ENCODE measurements around the gene EPHB4.

The EPHB4 gene

DNA sequence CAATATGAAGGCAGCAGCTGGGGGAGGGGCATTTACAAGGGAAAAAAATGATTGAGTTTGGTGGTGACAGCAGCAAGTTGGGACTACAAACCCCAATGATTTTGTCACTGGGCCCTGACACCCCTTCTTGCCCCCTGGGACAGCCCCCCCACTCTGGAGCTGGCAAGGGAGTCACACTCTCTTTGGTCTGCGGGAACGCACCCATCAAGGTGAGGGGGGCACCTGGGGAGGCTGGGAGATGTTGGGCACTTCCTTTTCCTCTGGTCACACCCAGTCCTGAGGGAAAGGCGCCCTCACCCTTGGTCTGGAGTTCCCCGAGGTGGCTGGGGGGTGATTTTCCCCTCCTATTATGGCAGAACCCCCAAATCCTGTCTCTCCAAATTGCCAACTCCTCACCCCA, 24.4 kb downstream of the EPHB4 start:
- no peak for DNase-seq (ENCODE audit: low read depth, low spot score)
- TF ChIP-seq, protein P1, sequence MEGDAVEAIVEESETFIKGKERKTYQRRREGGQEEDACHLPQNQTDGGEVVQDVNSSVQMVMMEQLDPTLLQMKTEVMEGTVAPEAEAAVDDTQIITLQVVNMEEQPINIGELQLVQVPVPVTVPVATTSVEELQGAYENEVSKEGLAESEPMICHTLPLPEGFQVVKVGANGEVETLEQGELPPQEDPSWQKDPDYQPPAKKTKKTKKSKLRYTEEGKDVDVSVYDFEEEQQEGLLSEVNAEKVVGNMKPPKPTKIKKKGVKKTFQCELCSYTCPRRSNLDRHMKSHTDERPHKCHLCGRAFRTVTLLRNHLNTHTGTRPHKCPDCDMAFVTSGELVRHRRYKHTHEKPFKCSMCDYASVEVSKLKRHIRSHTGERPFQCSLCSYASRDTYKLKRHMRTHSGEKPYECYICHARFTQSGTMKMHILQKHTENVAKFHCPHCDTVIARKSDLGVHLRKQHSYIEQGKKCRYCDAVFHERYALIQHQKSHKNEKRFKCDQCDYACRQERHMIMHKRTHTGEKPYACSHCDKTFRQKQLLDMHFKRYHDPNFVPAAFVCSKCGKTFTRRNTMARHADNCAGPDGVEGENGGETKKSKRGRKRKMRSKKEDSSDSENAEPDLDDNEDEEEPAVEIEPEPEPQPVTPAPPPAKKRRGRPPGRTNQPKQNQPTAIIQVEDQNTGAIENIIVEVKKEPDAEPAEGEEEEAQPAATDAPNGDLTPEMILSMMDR (IDR thresholded peaks at IDR 0.05; ENCODE audit: insufficient read depth, low read length, missing control alignments): no peak
- CTCF ChIA-PET: interaction anchor here (2.7 to 6.0 kb wide), 3 partner anchors 25 to 98 kb away, joined by 10 to 61 read pairs (median 13); partner anchors contain the start of genes EPHB4, POP7 and SLC12A9
- no peak overlapping the region for H3K4me3 ChIP-seq (ENCODE audit: low read depth, low read length)
- POLR2A ChIA-PET: interaction anchor here (1.0 to 1.9 kb wide), 4 partner anchors 24 to 97 kb away, joined by 3 to 7 read pairs (median 4); partner anchors contain the start of genes EPHB4 and POP7

DNA sequence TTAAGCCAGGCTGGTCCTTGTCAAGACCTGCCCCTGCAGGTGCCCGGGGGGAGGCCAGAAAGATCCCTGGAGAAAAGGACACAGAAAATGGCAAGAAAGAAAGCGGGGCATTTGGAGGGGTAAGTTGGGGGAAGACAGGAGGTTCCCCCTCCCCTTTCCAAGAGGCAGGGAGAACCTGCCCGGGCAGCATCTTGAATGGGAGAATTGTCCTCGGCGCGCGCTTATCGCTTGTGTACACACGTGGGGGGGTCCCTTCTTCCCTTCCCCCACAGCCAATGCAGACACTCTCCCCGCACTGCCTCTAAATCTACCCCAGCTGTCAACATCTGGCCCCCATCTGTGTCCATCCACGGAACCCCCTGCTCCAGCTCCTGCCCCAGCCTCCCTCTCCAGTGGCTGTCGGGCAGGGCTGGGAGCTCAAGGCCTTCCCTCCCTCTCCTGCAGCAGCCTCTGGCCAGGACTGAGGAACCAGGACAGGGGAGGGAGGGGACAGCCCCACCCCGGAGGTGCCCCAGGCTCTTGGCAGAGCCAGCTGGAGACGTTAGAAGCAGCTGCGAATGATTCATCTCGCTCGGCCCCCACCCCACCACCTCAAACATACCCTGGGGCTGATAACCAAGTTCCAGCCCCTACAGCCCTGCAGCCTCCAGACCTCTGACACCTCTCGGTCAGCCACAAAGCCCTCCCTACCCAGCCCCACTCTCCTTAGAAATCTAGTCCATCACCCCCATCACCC, 25.3 kb downstream of the EPHB4 start:
- CTCF ChIA-PET: interaction anchor here (0.8 to 6.0 kb wide), 6 partner anchors 12 to 97 kb away, joined by 3 to 61 read pairs (median 8); partner anchors contain the start of genes POP7 and SLC12A9
- TF ChIP-seq, protein P1 (IDR thresholded peaks at IDR 0.05; ENCODE audit: insufficient read depth, low read length, missing control alignments): no peak
- POLR2A ChIA-PET: interaction anchor here (0.9 to 1.9 kb wide), 5 partner anchors 15 to 96 kb away, joined by 3 to 4 read pairs (median 3); partner anchors contain the start of genes EPHB4 and POP7
- no peak overlapping the region for H3K4me3 ChIP-seq (ENCODE audit: low read depth, low read length)
- DNase-seq (ENCODE audit: low read depth, low spot score): peak; percentile 28

DNA sequence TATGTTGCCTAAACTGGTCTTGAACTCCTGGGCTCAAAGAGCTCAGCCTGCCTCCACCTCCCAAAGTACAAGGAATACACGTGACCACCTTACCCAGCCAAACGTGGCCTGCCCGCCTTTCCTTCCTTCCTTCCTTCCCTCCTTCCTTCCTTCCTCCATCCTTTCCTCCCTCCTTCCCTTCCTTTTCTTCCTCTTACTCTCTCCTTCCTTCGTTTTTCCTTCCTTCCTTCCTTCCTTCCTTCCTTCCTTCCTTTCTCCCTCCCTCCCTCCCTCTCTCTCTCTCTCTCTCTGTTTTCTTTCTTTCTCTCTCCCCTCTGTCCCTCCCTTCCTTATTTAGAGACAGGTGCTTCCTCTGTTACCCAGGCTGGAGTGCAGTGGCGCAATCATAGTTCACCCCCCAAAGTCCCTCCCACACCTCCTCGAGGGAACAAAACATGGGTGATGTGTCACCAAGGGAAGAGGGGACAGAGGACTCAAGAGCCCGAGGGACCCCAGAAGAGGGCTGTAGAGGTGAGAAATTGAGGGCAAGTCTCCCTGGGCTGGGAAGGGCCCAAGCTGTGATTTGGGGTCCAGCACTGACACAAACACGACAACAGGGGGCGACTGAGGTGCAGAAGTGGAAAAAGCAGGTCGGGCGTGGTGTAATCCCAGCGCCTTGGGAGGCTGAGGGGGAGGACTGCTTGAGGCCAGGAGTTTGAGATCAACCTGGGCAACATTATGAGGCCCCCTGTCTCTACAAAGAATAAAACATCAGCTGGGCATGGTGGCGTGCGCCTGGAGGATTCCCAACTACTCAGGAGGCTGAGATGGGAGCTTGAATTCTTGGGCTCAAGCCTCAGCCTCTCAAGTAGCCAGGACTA, 28.1 kb downstream of the EPHB4 start:
- TF ChIP-seq, protein P1 (IDR thresholded peaks at IDR 0.05; ENCODE audit: insufficient read depth, low read length, missing control alignments): peak; percentile 83
- CTCF ChIA-PET: interaction anchor here (0.6 to 6.0 kb wide), 22 partner anchors 10 to 107 kb away, joined by 3 to 61 read pairs (median 5); partner anchors contain the start of genes EPHB4, EPO, POP7 and SLC12A9
- POLR2A ChIA-PET: interaction anchor here (0.5 to 1.8 kb wide), 4 partner anchors 9 to 36 kb away, joined by 3 to 5 read pairs (median 3); no protein-coding TSS in a partner anchor
- DNase-seq (ENCODE audit: low read depth, low spot score): no peak
- no peak overlapping the region for H3K4me3 ChIP-seq (ENCODE audit: low read depth, low read length)

DNA sequence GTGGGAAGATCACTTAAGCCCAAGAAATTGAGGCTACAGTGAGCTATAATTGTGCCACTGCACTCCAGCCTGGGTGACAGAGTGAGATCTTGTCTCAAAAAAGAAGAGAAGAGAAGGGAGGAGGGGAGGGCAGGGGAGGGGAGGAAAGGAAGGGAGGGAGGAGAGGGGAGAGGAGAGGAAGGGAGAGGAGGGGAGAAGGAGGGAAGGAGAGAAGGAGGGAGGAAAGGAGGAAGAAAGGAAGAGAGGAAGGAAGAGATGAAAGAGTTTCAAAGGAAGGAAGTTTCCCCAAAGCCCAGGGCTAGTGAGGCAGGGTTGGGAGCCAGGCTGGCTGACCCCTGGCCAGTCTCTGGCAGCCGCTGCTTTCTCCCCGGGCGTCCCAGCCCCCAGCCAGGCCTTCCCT, 32.6 kb downstream of the EPHB4 start:
- ChIA-PET POLR2A (interaction anchor here (1.1 kb wide), 1 partner anchor 58 kb away, joined by 3 read pairs; the partner anchor contains the start of gene SLC12A9), CTCF (interaction anchor here (1.0 to 2.9 kb wide), 3 partner anchors 9 to 57 kb away, joined by 3 to 12 read pairs (median 3); partner anchors contain the start of gene SLC12A9)
- TF ChIP-seq, protein P1 (IDR thresholded peaks at IDR 0.05; ENCODE audit: insufficient read depth, low read length, missing control alignments): no peak
- no peak overlapping the region for H3K4me3 ChIP-seq (ENCODE audit: low read depth, low read length)
- no peak for DNase-seq (ENCODE audit: low read depth, low spot score)

DNA sequence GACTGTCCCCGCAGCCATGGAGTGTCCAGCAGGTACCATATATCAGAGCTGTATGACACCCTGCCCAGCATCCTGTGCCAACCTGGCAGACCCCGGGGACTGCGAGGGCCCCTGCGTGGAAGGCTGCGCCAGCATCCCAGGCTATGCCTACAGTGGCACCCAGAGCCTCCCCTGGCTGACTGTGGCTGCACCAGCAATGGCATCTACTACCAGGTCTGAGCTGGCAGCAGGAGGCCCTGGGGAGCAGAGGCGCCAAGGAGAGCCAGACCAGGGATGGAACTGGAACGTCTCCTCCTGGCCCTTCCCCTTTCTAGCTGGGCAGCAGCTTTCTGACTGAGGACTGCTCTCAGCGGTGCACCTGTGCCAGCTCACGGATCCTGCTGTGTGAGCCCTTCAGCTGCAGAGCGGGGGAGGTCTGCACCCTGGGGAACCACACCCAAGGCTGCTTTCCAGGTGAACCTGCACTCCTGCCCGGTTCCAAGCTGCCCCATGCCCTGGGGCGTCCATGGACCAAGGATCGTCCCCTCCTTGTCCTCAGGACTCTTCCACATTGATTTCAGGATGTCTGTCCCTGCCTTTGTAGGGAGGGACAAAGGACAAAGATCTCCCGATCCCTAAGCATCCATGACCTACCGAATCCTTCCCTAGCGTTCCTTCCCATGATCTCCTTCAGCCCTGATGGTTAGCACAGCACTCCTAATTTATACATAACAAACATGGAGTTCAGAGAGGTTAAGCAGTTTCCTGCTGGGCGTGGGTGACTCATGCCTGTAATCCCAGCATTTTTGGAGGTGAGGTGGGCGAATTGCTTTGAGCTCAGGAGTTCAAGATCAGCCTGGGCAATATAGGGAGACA, 33.3 kb downstream of the EPHB4 start:
- TF ChIP-seq, protein P1 (IDR thresholded peaks at IDR 0.05; ENCODE audit: insufficient read depth, low read length, missing control alignments): no peak
- ChIA-PET CTCF (interaction anchor here (1.4 to 2.9 kb wide), 3 partner anchors 10 to 58 kb away, joined by 3 to 12 read pairs (median 4); partner anchors contain the start of gene SLC12A9), POLR2A (interaction anchor here (1.1 kb wide), 1 partner anchor 58 kb away, joined by 3 read pairs; the partner anchor contains the start of gene SLC12A9)

More for the DNA sequence above, 33.3 kb downstream of the EPHB4 start:
- no peak for DNase-seq (ENCODE audit: low read depth, low spot score)
- H3K4me3 ChIP-seq (ENCODE audit: low read depth, low read length): no peak overlapping the region
